MM.1S (cell line): Measurements from ENCODE around the gene MORN5.

Experiments used
- DNase-seq: peaks from one replicate; pipeline ENCODE4 v3.0.0-alpha.2; 2015
- H2AFZ ChIP-seq: fragments of 300-600 bp; sonication (generic); 2 replicates; pipeline ENCODE4 v1.6.0; 2016; ENCODE audit warnings: antibody characterized with exemption, low read length
- H3F3A ChIP-seq: fragments of 300-600 bp; sonication (generic); 2 replicates; pipeline ENCODE4 v1.6.1; 2016; ENCODE audit warnings: mild to moderate bottlenecking, antibody characterized with exemption, low read length, moderate library complexity, mixed read lengths; ENCODE audit not compliant: insufficient read depth
- H3K27ac ChIP-seq: fragments of 300-600 bp; sonication (generic); 2 replicates; pipeline ENCODE4 v1.5.1; 2016; ENCODE audit warnings: mild to moderate bottlenecking, low read length
- H3K27me3 ChIP-seq: fragments of 300-600 bp; sonication (generic); replicated peaks from 2 replicates; pipeline ENCODE4 v1.6.0; 2016; ENCODE audit warnings: low read length; ENCODE audit not compliant: insufficient read depth
- H3K36me3 ChIP-seq: fragments of 300-600 bp; sonication (generic); replicated peaks from 2 replicates; pipeline ENCODE4 v1.6.1; 2016; ENCODE audit warnings: mild to moderate bottlenecking, low read length, mixed read lengths; ENCODE audit not compliant: insufficient read depth
- H3K4me1 ChIP-seq: fragments of 300-600 bp; sonication (generic); 2 replicates; pipeline ENCODE4 v1.6.1; 2016; ENCODE audit warnings: low read length, mixed read lengths
- H3K4me2 ChIP-seq: fragments of 300-600 bp; sonication (generic); 2 replicates; pipeline ENCODE4 v1.6.0; 2016; ENCODE audit warnings: low read depth, low read length
- H3K4me3 ChIP-seq: fragments of 300-600 bp; sonication (generic); 2 replicates; pipeline ENCODE4 v1.5.1; 2016; ENCODE audit warnings: low read length, mixed read lengths
- H3K79me2 ChIP-seq: fragments of 300-600 bp; sonication (generic); 2 replicates; pipeline ENCODE4 v1.6.1; 2016; ENCODE audit warnings: mixed run types, low read length, mixed read lengths
- H3K9ac ChIP-seq: fragments of 300-600 bp; sonication (generic); 2 replicates; pipeline ENCODE4 v1.6.1; 2016; ENCODE audit warnings: low read length, mixed read lengths
- H3K9me2 ChIP-seq: fragments of 300-600 bp; sonication (generic); replicated peaks from 2 replicates; pipeline ENCODE4 v1.6.1; 2016; ENCODE audit warnings: mild to moderate bottlenecking, low read length, mixed read lengths; ENCODE audit not compliant: insufficient read depth
- H3K9me3 ChIP-seq: fragments of 300-600 bp; sonication (generic); replicated peaks from 2 replicates; pipeline ENCODE4 v1.6.1; 2016; ENCODE audit warnings: mild to moderate bottlenecking, low read length, mixed read lengths; ENCODE audit not compliant: insufficient read depth
- H4K20me1 ChIP-seq: fragments of 300-600 bp; sonication (generic); 2 replicates; pipeline ENCODE4 v1.6.1; 2016; ENCODE audit warnings: mild to moderate bottlenecking, low read length, moderate library complexity, mixed read lengths; ENCODE audit not compliant: insufficient read depth
- EZH2 ChIP-seq: fragments of 300-600 bp; sonication (generic); optimal IDR thresholded peaks from 2 replicates; pipeline ENCODE3; 2017; ENCODE audit warnings: low read depth, mild to moderate bottlenecking, antibody characterized with exemption, low read length, mixed read lengths
- EZH2phosphoT487 ChIP-seq: fragments of 300-600 bp; sonication (generic); IDR thresholded peaks from 2 replicates; pipeline ENCODE4 v1.6.1; 2018; ENCODE audit warnings: antibody characterized with exemption, low read length
- TF ChIP-seq, protein P1 (sequence below): fragments of 300-600 bp; sonication (generic); IDR thresholded peaks from 2 replicates; pipeline ENCODE4 v1.5.1; 2016; ENCODE audit warnings: antibody characterized with exemption, low read length, mixed read lengths

Gene MORN5

GRCh38 chr9:122133984-122134535 is 25.6 kb upstream of the MORN5 start:
- Histone ChIP-seq H3F3A (no peaks in the 10 kb centered on the region), H3K36me3 (no peaks in the 10 kb centered on the region), H3K27ac (no peak overlapping the region), H3K9me2 (no peaks in the 10 kb centered on the region), H3K4me1 (no peaks in the 10 kb centered on the region), H3K79me2 (no peaks in the 10 kb centered on the region), H3K4me2 (no peak overlapping the region), H3K4me3 (no peak overlapping the region), H3K27me3 (no peaks in the 10 kb centered on the region), H2AFZ (no peak overlapping the region), H3K9ac (no peak overlapping the region), H3K9me3 (no peaks in the 10 kb centered on the region), H4K20me1 (no peaks in the 10 kb centered on the region)
- DNase-seq = no peak
- TF ChIP-seq EZH2 (no peak), EZH2phosphoT487 (no peak)
- TF ChIP-seq, protein P1, sequence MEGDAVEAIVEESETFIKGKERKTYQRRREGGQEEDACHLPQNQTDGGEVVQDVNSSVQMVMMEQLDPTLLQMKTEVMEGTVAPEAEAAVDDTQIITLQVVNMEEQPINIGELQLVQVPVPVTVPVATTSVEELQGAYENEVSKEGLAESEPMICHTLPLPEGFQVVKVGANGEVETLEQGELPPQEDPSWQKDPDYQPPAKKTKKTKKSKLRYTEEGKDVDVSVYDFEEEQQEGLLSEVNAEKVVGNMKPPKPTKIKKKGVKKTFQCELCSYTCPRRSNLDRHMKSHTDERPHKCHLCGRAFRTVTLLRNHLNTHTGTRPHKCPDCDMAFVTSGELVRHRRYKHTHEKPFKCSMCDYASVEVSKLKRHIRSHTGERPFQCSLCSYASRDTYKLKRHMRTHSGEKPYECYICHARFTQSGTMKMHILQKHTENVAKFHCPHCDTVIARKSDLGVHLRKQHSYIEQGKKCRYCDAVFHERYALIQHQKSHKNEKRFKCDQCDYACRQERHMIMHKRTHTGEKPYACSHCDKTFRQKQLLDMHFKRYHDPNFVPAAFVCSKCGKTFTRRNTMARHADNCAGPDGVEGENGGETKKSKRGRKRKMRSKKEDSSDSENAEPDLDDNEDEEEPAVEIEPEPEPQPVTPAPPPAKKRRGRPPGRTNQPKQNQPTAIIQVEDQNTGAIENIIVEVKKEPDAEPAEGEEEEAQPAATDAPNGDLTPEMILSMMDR = no peak

- no peak overlapping the region for H2AFZ ChIP-seq
- H3K4me1 ChIP-seq = no peaks in the 10 kb centered on the region
- H3F3A ChIP-seq = no peaks in the 10 kb centered on the region
- no peaks in the 10 kb centered on the region for H3K79me2 ChIP-seq
- DNase-seq = no peak
- H3K9me2 ChIP-seq = no peaks in the 10 kb centered on the region
- no peak overlapping the region for H3K27ac ChIP-seq
- no peak overlapping the region for H3K4me2 ChIP-seq
- no peak overlapping the region for H3K4me3 ChIP-seq
- no peak for TF ChIP-seq EZH2phosphoT487
- TF ChIP-seq, protein P1 = no peak
- no peak for TF ChIP-seq EZH2
- no peaks in the 10 kb centered on the region for H4K20me1 ChIP-seq
- no peak overlapping the region for H3K9ac ChIP-seq
- no peaks in the 10 kb centered on the region for H3K36me3 ChIP-seq
- no peaks in the 10 kb centered on the region for H3K27me3 ChIP-seq
- no peaks in the 10 kb centered on the region for H3K9me3 ChIP-seq
Measured at GRCh38 chr9:122134822-122135528, 24.7 kb upstream of the MORN5 start.

DNA sequence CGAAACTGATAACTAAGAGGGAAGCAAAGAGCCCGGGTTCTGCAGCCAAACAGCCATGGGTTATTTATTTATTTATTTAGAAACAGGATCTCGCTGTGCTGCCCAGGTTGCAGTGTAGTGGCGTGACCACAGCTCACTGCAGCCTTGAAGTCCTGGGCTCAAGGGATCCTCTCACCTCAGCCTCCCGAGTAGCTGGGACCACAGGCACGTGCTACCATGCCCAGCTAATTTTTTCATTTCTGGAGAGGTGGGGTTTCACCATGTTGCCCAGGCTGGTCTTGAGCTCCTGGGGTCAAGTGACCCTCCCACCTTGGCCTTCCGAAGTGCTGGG is 24.2 kb upstream of the MORN5 start:
- Histone ChIP-seq H3K9me2 (no peaks in the 10 kb centered on the region), H3K79me2 (no peaks in the 10 kb centered on the region), H3F3A (no peaks in the 10 kb centered on the region), H3K9me3 (no peaks in the 10 kb centered on the region), H3K9ac (no peak overlapping the region), H2AFZ (no peak overlapping the region), H3K27ac (no peak overlapping the region), H3K4me3 (no peak overlapping the region), H3K36me3 (no peaks in the 10 kb centered on the region), H3K27me3 (no peaks in the 10 kb centered on the region), H4K20me1 (no peaks in the 10 kb centered on the region), H3K4me2 (no peak overlapping the region), H3K4me1 (no peaks in the 10 kb centered on the region)
- TF ChIP-seq, protein P1 = no peak
- TF ChIP-seq EZH2phosphoT487 (no peak), EZH2 (no peak)
- DNase-seq = no peak
